Heart left ventricle (tissue), 16 donors: ENCODE measurements around the gene SPNS3. TPM values are rescaled to one million over a fixed set of nuclear protein-coding genes. Genes with fewer than 3 reads are reported as not detected.

Source experiments
- ATAC-seq, 4 donors: fragments of 200-7000 bp; cut with Tn5 transposase; one replicate each; pipeline ENCODE4 v1.9.1; 2020 to 2022; ENCODE audit warnings: moderate library complexity in 4 of 4, mild to moderate bottlenecking in 3 of 4, moderate number of reproducible peaks in 1 of 4
- DNase-seq, 5 donors: peaks; one replicate each; pipeline ENCODE4 v3.0.0-alpha.2; 2020
- H3K27ac ChIP-seq, 12 donors: fragments of 200-600 bp; sonication (generic) in 4 of 12; one replicate each; pipeline versions ENCODE4 v1.5.0 to v1.8.0; 2016 to 2022; ENCODE audit warnings: mild to moderate bottlenecking in 2 of 12
- H3K27me3 ChIP-seq, 9 donors: fragments of 200-600 bp; sonication (generic) in 2 of 9; one replicate each; pipeline versions ENCODE4 v1.5.1 to v1.8.0; 2016 to 2022; ENCODE audit warnings: mild to moderate bottlenecking in 3 of 9
- H3K36me3 ChIP-seq, 9 donors: fragments of 200-600 bp; sonication (generic) in 2 of 9; one replicate each; pipeline versions ENCODE4 v1.5.0 to v1.8.0; 2018 to 2022; ENCODE audit warnings: mild to moderate bottlenecking in 2 of 9
- H3K4me1 ChIP-seq, 12 donors: fragments of 200-600 bp; sonication (generic) in 4 of 12; one replicate each; pipeline versions ENCODE4 v1.5.0 to v1.8.0; 2016 to 2022; ENCODE audit warnings: mild to moderate bottlenecking in 3 of 12
- H3K4me3 ChIP-seq, 12 donors: fragments of 200-600 bp; sonication (generic) in 4 of 12; one replicate each; pipeline versions ENCODE4 v1.5.0 to v1.8.0; 2017 to 2022; ENCODE audit warnings: mild to moderate bottlenecking in 9 of 12, moderate library complexity in 4 of 12
- H3K9me3 ChIP-seq, 12 donors: fragments of 200-600 bp; sonication (generic) in 4 of 12; one replicate each; pipeline versions ENCODE4 v1.5.0 to v1.8.0; 2016 to 2022; ENCODE audit warnings: mild to moderate bottlenecking in 1 of 12
- CTCF ChIP-seq, 12 donors: fragments of 200-600 bp; sonication (generic) in 4 of 12; IDR thresholded peaks; one replicate each; pipeline versions ENCODE4 v1.5.0 to v1.8.0; 2018 to 2022; ENCODE audit warnings: antibody characterized with exemption in 12 of 12, mild to moderate bottlenecking in 5 of 12
- POLR2A ChIP-seq, 2 donors: fragments of 450-650 bp; IDR thresholded peaks; one replicate each; pipeline ENCODE4 v1.6.1; 2017; ENCODE audit warnings: antibody characterized with exemption in 2 of 2, mild to moderate bottlenecking in 2 of 2, moderate library complexity in 2 of 2
- WGBS, 4 donors: extraction: QIAGEN DNeasy Blood & Tissue Kit in 2 of 4; methylation state at CpG; one replicate each; pipeline versions ENCODE4 v1.1.5 to v1.1.7; 2013 to 2018; 5-methylcytosine and 5-hydroxymethylcytosine counted together
- intact Hi-C, 10 donors: fragments of 100-400 bp; cut with DNase I; formaldehyde crosslinking; loops; one replicate each; pipeline versions ENCODE4 v1.11.1 to v1.14.2; 2022
- polyA plus RNA-seq, 2 donors: library from polyadenylated mRNA; stranded (reverse); fragments of 200-250 nt; gene quantifications; one replicate each; pipeline ENCODE4 v1.2.3, GENCODE V29; 2013
- total RNA-seq, 9 donors: library from RNA; depleted of rRNA in 2 of 9; stranded (reverse); fragments of >200 nt in 2 of 9; fragmentation: NEBNext Ultra II Directional in 3 of 9; extraction: Animal tissue kit (Norgen Biotek cat#: 25700) in 3 of 9; gene quantifications; one replicate each; pipeline versions ENCODE4 v1.1.0 to v1.2.4, GENCODE V29; 2016 to 2023
- donor health status: ischemic (EF 13 %, LVEDD 7.1; RV severe dilation, severe dysfunction).
- donor health status: healthy with polysubstance abuse.
- donor health status: DM: no; HTN: yes; CAD: no.
- donor health status: DM: no; HTN: no; CAD: no.
- donor health status: ischemic (EF 25% LVEDD 6.9; RV normal size, moderate dysfunction).
- donor health status: ischemic (EF 25% LVEDD 5.7; RV mildly dilated, moderate dysfunction).
- donor health status: healthy.
- donor health status: DM: yes; HTN: yes; CAD: no.
- donor health status: ischemic (EF 35%, LVEDD 5.7; RV mildly dilated, moderate dysfunction).
- donor health status: nonischemic (EF 11% LVEDD 7.7; RV severe dilation, severe dysfunction).
- donor health status: DM: yes; HTN: yes; CAD: no.
- donor health status: PGD.
- donor health status: ischemic (EF 29% LVEDD 5.4; RV normal size, mild dysfunction).
- donor health status: nonischemic (EF 23%, LVEDD 6.1; RV moderate dilation, normal function).

SPNS3 gene
- total and polyA plus RNA-seq, 11 donors, result 0.23 to 1.9 (median 1.1) TPM; not detected in 3

GRCh38 chr17:4412933-4413831 lies 20.6 kb upstream of the SPNS3 start:
- H3K27ac ChIP-seq, result no peak overlapping the region
- H3K36me3 ChIP-seq, result no peaks in the 10 kb centered on the region
- TF ChIP-seq POLR2A (IDR thresholded peaks at IDR 0.05), result no peak
- peak; percentile 83 to 96 (median 88) for TF ChIP-seq CTCF (IDR thresholded peaks at IDR 0.05)
- intact Hi-C loops, result loop anchor here (1.0 to 5.0 kb wide), 8 partner anchors 46 to 216 kb away; partner anchors contain the start of gene UBE2G1 (in 1 of the 10)
- peak overlapping the region in 1 of 12 donors; percentile 23 for H3K4me3 ChIP-seq
- 33 to 40% (median 36%) methylated on average over 22 to 27 of the region's 27 CpGs for WGBS, 4 donors
- no peaks in the 10 kb centered on the region for H3K9me3 ChIP-seq
- DNase-seq (peak; percentile 90 to 95 (median 92)), ATAC-seq (peak; percentile 93 to 98 (median 98))
- H3K4me1 ChIP-seq, result peaks cover 0 to 8% (median 0%) of the 10 kb centered on the region in 12 donors
- H3K27me3 ChIP-seq, result no peaks in the 10 kb centered on the region

DNA sequence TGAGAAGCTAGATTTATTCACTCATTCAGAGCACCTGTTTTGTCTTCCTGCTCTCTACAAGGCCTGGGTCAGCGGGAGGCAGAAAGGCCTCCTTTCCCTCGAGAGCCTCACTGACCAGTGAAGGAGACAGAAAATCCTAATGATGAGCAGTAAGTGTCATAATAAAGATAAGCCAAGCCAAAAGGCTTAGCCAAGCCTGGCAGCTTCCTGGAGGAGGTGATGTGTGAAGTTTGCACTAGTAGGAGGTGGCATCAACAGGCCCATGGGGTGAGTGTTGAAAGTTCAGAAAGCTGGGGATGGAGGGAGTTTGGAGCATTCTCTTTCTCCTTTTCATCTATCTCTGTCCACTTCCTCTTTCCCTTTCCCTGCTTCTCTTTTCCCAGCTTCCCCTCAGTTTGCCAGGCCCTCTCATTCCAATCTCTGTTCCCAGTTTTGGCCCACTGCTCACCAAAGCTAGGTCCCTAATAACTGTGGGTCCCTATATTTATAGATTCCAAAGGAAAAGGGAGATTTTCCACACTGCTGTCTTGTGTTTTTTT lies 16.5 kb upstream of the SPNS3 start:
- Histone ChIP-seq H3K4me1 (peaks cover 0 to 11% (median 1%) of the 10 kb centered on the region in 12 donors), H3K27me3 (no peaks in the 10 kb centered on the region), H3K27ac (no peak overlapping the region), H3K9me3 (no peaks in the 10 kb centered on the region), H3K36me3 (no peaks in the 10 kb centered on the region), H3K4me3 (no peak overlapping the region)
- intact Hi-C loops, result loop anchor here in 1 of 10 donors (5.0 kb wide), 1 partner anchor 120 kb away; no protein-coding TSS in a partner anchor
- TF ChIP-seq CTCF (IDR thresholded peaks at IDR 0.05), result no peak
- no peak for TF ChIP-seq POLR2A (IDR thresholded peaks at IDR 0.05)
- DNase-seq, result no peak
- 73 to 85% (median 80%) methylated on average over 2 of the region's 2 CpGs for WGBS, 4 donors
- ATAC-seq, result no peak

GRCh38 chr17:4420692-4421131 lies 13.0 kb upstream of the SPNS3 start:
- H3K27ac ChIP-seq, result no peak overlapping the region
- peaks cover 0 to 4% (median 0%) of the 10 kb centered on the region in 12 donors for H3K4me1 ChIP-seq
- H3K4me3 ChIP-seq, result no peak overlapping the region
- ATAC-seq, result peak in 3 of 4 donors; percentile 88 to 92 (median 90)
- intact Hi-C loops, result loop anchor here (2.0 to 10.0 kb wide), 13 partner anchors 82 to 207 kb away; partner anchors contain the start of genes MYBBP1A (in 2 of the 10) and GGT6 (in 1 of the 10)
- WGBS, 4 donors, result 1 to 10% (median 5%) methylated on average over 7 of the region's 7 CpGs
- no peaks in the 10 kb centered on the region for H3K36me3 ChIP-seq
- H3K9me3 ChIP-seq, result peaks cover 0 to 6% (median 0%) of the 10 kb centered on the region in 12 donors
- H3K27me3 ChIP-seq, result no peaks in the 10 kb centered on the region
- TF ChIP-seq CTCF (IDR thresholded peaks at IDR 0.05), result peak; percentile 77 to 92 (median 83)
- no peak for TF ChIP-seq POLR2A (IDR thresholded peaks at IDR 0.05)
- peak in 3 of 5 donors; percentile 43 to 62 (median 54) for DNase-seq

- Histone ChIP-seq H3K27ac (no peak overlapping the region), H3K36me3 (no peaks in the 10 kb centered on the region), H3K27me3 (no peaks in the 10 kb centered on the region), H3K9me3 (peaks cover 0 to 6% (median 0%) of the 10 kb centered on the region in 12 donors), H3K4me1 (peaks cover 0 to 4% (median 0%) of the 10 kb centered on the region in 12 donors), H3K4me3 (no peak overlapping the region)
- WGBS, 4 donors, result 70 to 91% (median 78%) methylated on average over 5 to 6 of the region's 6 CpGs
- no peak for TF ChIP-seq POLR2A (IDR thresholded peaks at IDR 0.05)
- TF ChIP-seq CTCF (IDR thresholded peaks at IDR 0.05), result no peak
- intact Hi-C loops, result loop anchor here (5.0 to 10.0 kb wide), 11 partner anchors 79 to 204 kb away; partner anchors contain the start of genes MYBBP1A (in 2 of the 10) and GGT6 (in 1 of the 10)
- no peak for ATAC-seq
- no peak for DNase-seq
Measured at GRCh38 chr17:4422864-4423263, 10.9 kb upstream of the SPNS3 start.
